HepG2 (cell line): ENCODE measurements around the gene MAP2K5. TPM values are rescaled to one million over a fixed set of nuclear protein-coding genes. Genes with fewer than 3 reads are reported as not detected.

Source experiments
- ATAC-seq: fragments of 200-7000 bp; cut with Tn5 transposase; 3 replicates; pipeline ENCODE4 v1.9.1; 2020; ENCODE audit warnings: mild to moderate bottlenecking, moderate library complexity
- BruUV-seq: library from RNA; stranded (reverse); fragments of 400-500 nt; replicated peaks from 2 replicates; lab custom pipeline; 2021; lab: Mats Ljungman, UMichigan
- CTCF ChIA-PET: fragments of 300-600 bp; formaldehyde crosslinking; extraction: SDS; loops from one replicate; lab custom pipeline; 2021; ENCODE audit warnings: low total read pairs, inconsistent platforms, low intra/inter-chr PET ratio; lab: Yijun Ruan, JAX
- POLR2A ChIA-PET: fragments of 350-600 bp; sonication (Branson Sonifier 250); formaldehyde crosslinking; loops from one replicate; lab custom pipeline; 2020; ENCODE audit warnings: antibody characterized with exemption, inconsistent platforms; lab: Yijun Ruan, JAX
- DNase-seq: peaks from one replicate; pipeline ENCODE4 v3.0.0-alpha.2; 2015; ENCODE audit warnings: low spot score
- FAIRE-seq: peaks from 3 replicates; lab custom pipeline; 2011; peaks lifted over from hg19 to GRCh38; lab: Jason Lieb, UNC
- H2AFZ ChIP-seq: one replicate; pipeline ENCODE4 v1.6.1; 2011; ENCODE audit warnings: low read length, inconsistent platforms
- H3K27ac ChIP-seq: fragments of 300-600 bp; 3 replicates; pipeline ENCODE4 v1.8.0; 2011; ENCODE audit warnings: mixed run types, mild to moderate bottlenecking, mixed read lengths, low read length, inconsistent platforms; ENCODE audit not compliant: insufficient read depth; ENCODE audit errors: extremely low read length
- H3K27me3 ChIP-seq, 2 experiments: fragments of 200-600 bp in 1 of 2; 2 replicates in 1 of 2; 3 replicates in 1 of 2; pipeline versions ENCODE4 v1.6.0 to v1.8.0; 2011; ENCODE audit warnings: low read length in 2 of 2, mild to moderate bottlenecking in 2 of 2, moderate library complexity in 2 of 2, inconsistent platforms in 1 of 2; ENCODE audit not compliant: insufficient read depth in 2 of 2, control insufficient read depth in 1 of 2
- H3K36me3 ChIP-seq, 2 experiments: fragments of 200-600 bp in 1 of 2; replicated peaks in 1 of 2; 2 replicates in 1 of 2; 3 replicates in 1 of 2; pipeline versions ENCODE4 v1.5.1 to v1.8.0; 2011; ENCODE audit warnings: low read length in 2 of 2, inconsistent platforms in 1 of 2; ENCODE audit not compliant: insufficient read depth in 2 of 2, control insufficient read depth in 1 of 2
- H3K4me1 ChIP-seq: 2 replicates; pipeline ENCODE4 v1.5.1; 2012; ENCODE audit warnings: low read length, inconsistent platforms; ENCODE audit not compliant: insufficient read depth
- H3K4me2 ChIP-seq: 2 replicates; pipeline ENCODE4 v1.6.0; 2011; ENCODE audit warnings: low read depth, low read length, inconsistent platforms
- H3K4me3 ChIP-seq, 3 experiments: fragments of 200-600 bp in 1 of 3; sonication (generic), shearing (Covaris generic) in 1 of 3; replicated peaks in 1 of 3; 2 replicates each; pipeline ENCODE4 v1.5.1; 2011 to 2016; ENCODE audit warnings: low read length in 3 of 3, inconsistent platforms in 2 of 3, low read depth in 2 of 3, mild to moderate bottlenecking in 2 of 3, control low read depth in 1 of 3, mixed read lengths in 1 of 3; ENCODE audit not compliant: insufficient read depth in 1 of 3
- H3K79me2 ChIP-seq: one replicate; pipeline ENCODE4 v1.6.1; 2011; ENCODE audit warnings: low read length, inconsistent platforms; ENCODE audit not compliant: insufficient read depth
- H3K9ac ChIP-seq: 2 replicates; pipeline ENCODE4 v1.6.0; 2011; ENCODE audit warnings: mild to moderate bottlenecking, low read depth, low read length, inconsistent platforms; ENCODE audit not compliant: insufficient read depth
- H3K9me3 ChIP-seq: 2 replicates; pipeline ENCODE4 v1.5.1; 2012; ENCODE audit warnings: mild to moderate bottlenecking, low read length
- H4K20me1 ChIP-seq: 2 replicates; pipeline ENCODE4 v1.6.0; 2011; ENCODE audit warnings: inconsistent platforms, mild to moderate bottlenecking, low read length, moderate library complexity; ENCODE audit not compliant: insufficient read depth
- AHDC1 ChIP-seq: sonication (generic); formaldehyde crosslinking; IDR thresholded peaks from 2 replicates; pipeline ENCODE4 v1.5.1; 2020; ENCODE audit warnings: mild to moderate bottlenecking, missing genetic modification reagents, borderline replicate concordance
- ATF4 ChIP-seq, 2 experiments: fragments of 450-650 bp in 1 of 2; sonication (generic) in 1 of 2; formaldehyde crosslinking; IDR thresholded peaks; 2 replicates each; pipeline versions ENCODE4 v1.5.0 to v1.8.0; 2020 to 2022; ENCODE audit warnings: mild to moderate bottlenecking in 1 of 2, missing genetic modification reagents in 1 of 2
- EEA1 ChIP-seq: sonication (generic); formaldehyde crosslinking; IDR thresholded peaks from 2 replicates; pipeline ENCODE4 v1.5.1; 2020; ENCODE audit warnings: mild to moderate bottlenecking, missing genetic modification reagents, borderline replicate concordance
- HES4 ChIP-seq: sonication (generic); formaldehyde crosslinking; IDR thresholded peaks from 2 replicates; pipeline ENCODE4 v1.9.0; 2021; ENCODE audit warnings: mild to moderate bottlenecking, missing genetic modification reagents, borderline replicate concordance
- HNF1A ChIP-seq, 2 experiments: sonication (generic) in 1 of 2; formaldehyde crosslinking in 1 of 2; IDR thresholded peaks; 2 replicates each; pipeline versions ENCODE4 v1.4.0 to v1.6.1; 2016 to 2020; ENCODE audit warnings: borderline replicate concordance in 1 of 2, low read depth in 1 of 2, mild to moderate bottlenecking in 1 of 2, missing genetic modification reagents in 1 of 2
- IKZF1 ChIP-seq: fragments of 450-650 bp; IDR thresholded peaks from 2 replicates; pipeline ENCODE4 v1.7.1; 2016
- MZF1 ChIP-seq: sonication (generic); formaldehyde crosslinking; IDR thresholded peaks from 2 replicates; pipeline ENCODE4 v1.8.1; 2023; ENCODE audit warnings: mild to moderate bottlenecking, missing genetic modification reagents, borderline replicate concordance
- NBN ChIP-seq: fragments of 450-650 bp; conservative IDR thresholded peaks from 2 replicates; pipeline ENCODE4 v1.6.1; 2017
- RORA ChIP-seq: sonication (generic); formaldehyde crosslinking; IDR thresholded peaks from 2 replicates; pipeline ENCODE4 v1.5.0; 2020; ENCODE audit warnings: mild to moderate bottlenecking, missing genetic modification reagents, moderate library complexity
- ZNF883 ChIP-seq: sonication (generic); formaldehyde crosslinking; IDR thresholded peaks from 2 replicates; pipeline ENCODE4 v1.5.1; 2020; ENCODE audit warnings: mild to moderate bottlenecking, missing genetic modification reagents; ENCODE audit errors: not compliant biosample characterization
- WGBS: methylation state at CpG from one replicate; pipeline ENCODE4 v1.1.6; 2017; ENCODE audit warnings: low lambda C conversion rate; 5-methylcytosine and 5-hydroxymethylcytosine counted together
- in situ Hi-C: cut with HindIII; loops from 2 replicates; pipeline ENCODE4 v1.10.0; 2017; ENCODE audit warnings: low pct_unique_long_range_greater_than_20kb; ENCODE audit not compliant: extremely low pct_ligation_motif_present
- intact Hi-C: fragments of 100-400 bp; cut with micrococcal nuclease; formaldehyde crosslinking; loops from one replicate; pipeline ENCODE4 v1.10.0; 2022; ENCODE audit not compliant: unreplicated experiment
- polyA plus RNA-seq, 8 experiments: library from polyadenylated mRNA; depleted of rRNA in 3 of 8; stranded (reverse) in 7 of 8; unstranded in 1 of 8; fragments of >200 nt; fragmentation: Illumina TruSeq in 4 of 8; extraction: Trizol in 4 of 8; gene quantifications; 2 replicates each; pipeline versions ENCODE4 v1.2.1 to v1.2.3, GENCODE V29; 2011 to 2016; ENCODE audit warnings: low read depth in 4 of 8, missing spikeins in 1 of 8, mixed read lengths in 1 of 8; ENCODE audit not compliant: insufficient read depth in 1 of 8
- total RNA-seq, 5 experiments: library from RNA; depleted of rRNA; stranded (reverse); fragments of >200 nt; fragmentation: Illumina TruSeq; extraction: Trizol; gene quantifications; 2 replicates each; pipeline ENCODE4 v1.2.3, GENCODE V29; 2016; ENCODE audit warnings: low read depth in 1 of 5

The MAP2K5 gene
- total and polyA plus RNA-seq, 2 of the 13 experiments (the other 11 are each of a cell fraction or from before 2014, with no cell fraction given) = 4.0 to 4.3 TPM

- no peak for TF ChIP-seq AHDC1 (CRISPR knock-in tag)
- TF ChIP-seq ATF4 (CRISPR knock-in tag; IDR thresholded peaks at IDR 0.05) = no peak
- TF ChIP-seq NBN = no peak
- TF ChIP-seq, all 625 proteins: peak for 0
Measured at GRCh38 chr15:67765701-67766100, 223.2 kb downstream of the MAP2K5 start (continued).

GRCh38 chr15:67766968-67767367, 224.5 kb downstream of the MAP2K5 start:
- no peak for TF ChIP-seq RORA
- TF ChIP-seq EEA1 (CRISPR knock-in tag) = no peak
- no peak for TF ChIP-seq ZNF883 (CRISPR knock-in tag)
- no peak for TF ChIP-seq HNF1A (IDR thresholded peaks at IDR 0.05; ENCODE audit: low read depth)
- TF ChIP-seq HNF1A (CRISPR knock-in tag; IDR thresholded peaks at IDR 0.05; ENCODE audit: borderline replicate concordance) = no peak
- TF ChIP-seq HES4 (CRISPR knock-in tag) = no peak
- TF ChIP-seq IKZF1 = no peak
- TF ChIP-seq MZF1 (CRISPR knock-in tag) = no peak
- no peak overlapping the region for H3K4me2 ChIP-seq
- no peak overlapping the region for H3K27ac ChIP-seq
- intact Hi-C loops (no loop called here), in situ Hi-C loops (no loop called here)
- no peaks in the 10 kb centered on the region for H3K9me3 ChIP-seq
- no peak for DNase-seq
- H2AFZ ChIP-seq = no peak overlapping the region
- POLR2A ChIA-PET = no interaction called here
- no peak for FAIRE-seq
- H4K20me1 ChIP-seq = no peaks in the 10 kb centered on the region
- BruUV-seq = no TSS peak
- H3K4me3 ChIP-seq = no peak overlapping the region
- H3K27me3 ChIP-seq = no peaks in the 10 kb centered on the region
- no peak for ATAC-seq
- WGBS = 87% methylated on average over 2 of the region's 2 CpGs
- H3K36me3 ChIP-seq = no peaks in the 10 kb centered on the region
- H3K4me1 ChIP-seq = peaks cover 3% of the 10 kb centered on the region
- H3K9ac ChIP-seq = no peak overlapping the region
- no peaks in the 10 kb centered on the region for H3K79me2 ChIP-seq
- CTCF ChIA-PET = no interaction called here
